ENCODE data around the gene ERICH4.
"Not testable (repeated sequence)": the region's sequence is repeated elsewhere in the genome, so short reads cannot be mapped to it uniquely, and the experiment has no call there.

ERICH4 gene

GRCh38 chr19:41435376-41435775 is 7.6 kb upstream of the ERICH4 start:
- DNase-seq (ENCODE audit: low spot score): not testable (repeated sequence)

- no peak for DNase-seq (ENCODE audit: low spot score)
Observed at GRCh38 chr19:41435936-41436673, 6.9 kb upstream of the ERICH4 start.

DNA sequence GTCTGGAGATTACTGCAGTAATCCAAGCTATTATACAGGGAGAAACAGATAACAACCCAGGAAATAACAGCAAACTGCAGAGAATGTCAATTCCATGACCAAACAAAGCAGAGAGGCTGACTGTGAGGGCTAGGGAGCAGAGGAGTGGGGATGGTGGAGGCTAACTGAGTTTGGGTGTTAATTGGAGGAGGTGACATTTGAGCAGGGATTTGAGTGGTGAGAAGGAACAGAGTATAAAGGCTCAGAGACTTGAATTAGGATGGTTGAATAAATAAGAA is 6.3 kb upstream of the ERICH4 start:
- DNase-seq (ENCODE audit: low spot score): no peak

- no peak for DNase-seq (ENCODE audit: low spot score)
Observed at GRCh38 chr19:41437944-41438574, 4.9 kb upstream of the ERICH4 start.

DNA sequence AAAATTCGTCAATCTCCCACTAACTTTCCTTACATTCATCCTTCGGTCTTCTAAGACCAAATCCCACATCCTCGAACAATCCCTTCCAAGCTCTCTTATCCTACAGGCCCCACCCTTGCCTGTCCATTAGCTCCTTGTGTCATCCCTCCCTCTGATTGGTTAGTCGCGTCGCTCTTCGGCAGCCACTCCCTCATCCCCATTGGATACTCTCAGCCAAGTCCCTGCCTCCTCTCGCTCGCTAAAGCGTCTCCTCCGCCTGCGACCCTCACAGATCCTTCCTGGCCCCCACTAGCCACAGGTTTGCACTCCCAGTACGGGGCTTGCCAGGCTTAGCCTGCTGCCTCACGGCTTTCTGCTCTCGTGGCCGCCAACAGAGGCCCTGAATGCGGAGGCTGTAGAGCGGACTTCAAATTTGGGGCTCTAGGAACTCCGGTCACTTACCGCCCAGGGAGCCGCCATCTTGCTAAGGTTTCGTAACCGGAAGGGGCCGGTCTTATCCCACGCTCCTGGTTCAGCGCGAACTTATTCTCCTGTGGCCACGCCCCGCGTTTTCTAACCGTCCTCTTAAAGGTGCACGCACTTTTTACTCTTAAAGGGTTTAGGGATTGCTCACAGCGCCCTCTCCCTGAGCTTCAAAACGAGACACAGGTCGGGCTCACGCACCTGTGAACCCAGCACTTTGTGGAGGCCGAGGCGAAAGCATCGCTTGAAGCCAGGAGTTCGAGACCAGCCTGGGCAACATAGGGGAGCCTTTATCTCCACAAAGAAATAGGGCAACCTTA is 3.3 kb upstream of the ERICH4 start, which contains the start of gene DMAC2:
Gene DMAC2 (minus strand): TSS at position 472 of the 782 bp plus-strand sequence. CDS start 13 bp downstream, at position 459.
- DNase-seq (ENCODE audit: low spot score): peak; percentile 98

- no peak for DNase-seq (ENCODE audit: low spot score)
Observed at GRCh38 chr19:41441321-41441945, 1.5 kb upstream of the ERICH4 start.

- no peak for DNase-seq (ENCODE audit: low spot score)
Observed at GRCh38 chr19:41443813-41444455, 978 bp downstream of the ERICH4 start.

GRCh38 chr19:41445575-41445974 is 2.6 kb downstream of the ERICH4 start:
- no peak for DNase-seq (ENCODE audit: low spot score)

DNA sequence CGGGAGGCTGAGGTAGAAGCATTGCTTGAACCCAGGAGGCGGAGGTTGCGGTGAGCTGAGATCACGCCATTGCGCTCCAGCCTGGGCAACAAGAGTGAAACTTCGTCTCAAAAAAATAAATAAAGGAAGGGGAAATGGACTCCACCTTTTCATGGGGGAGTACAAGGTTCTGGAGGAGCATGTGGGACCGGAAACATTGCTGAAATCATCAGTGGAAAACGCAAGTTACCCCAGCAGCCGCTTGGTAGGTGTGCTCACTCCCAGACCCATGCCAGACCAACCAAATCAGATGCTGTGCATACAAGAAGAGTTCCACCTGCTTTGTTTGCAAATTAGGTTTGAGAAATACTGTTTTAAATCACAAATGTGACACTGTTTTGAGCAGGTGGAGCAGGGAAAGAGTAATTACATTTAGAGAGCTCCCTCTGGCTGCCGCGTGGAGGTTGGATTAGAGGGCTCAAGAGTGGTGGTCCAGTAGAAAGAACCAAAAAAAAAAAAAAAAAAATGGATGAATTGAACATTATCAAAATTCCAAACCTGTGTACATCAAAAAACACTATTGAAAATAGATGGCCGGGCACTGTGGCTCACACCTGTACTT is 4.9 kb downstream of the ERICH4 start:
- DNase-seq (ENCODE audit: low spot score): peak; percentile 60

DNA sequence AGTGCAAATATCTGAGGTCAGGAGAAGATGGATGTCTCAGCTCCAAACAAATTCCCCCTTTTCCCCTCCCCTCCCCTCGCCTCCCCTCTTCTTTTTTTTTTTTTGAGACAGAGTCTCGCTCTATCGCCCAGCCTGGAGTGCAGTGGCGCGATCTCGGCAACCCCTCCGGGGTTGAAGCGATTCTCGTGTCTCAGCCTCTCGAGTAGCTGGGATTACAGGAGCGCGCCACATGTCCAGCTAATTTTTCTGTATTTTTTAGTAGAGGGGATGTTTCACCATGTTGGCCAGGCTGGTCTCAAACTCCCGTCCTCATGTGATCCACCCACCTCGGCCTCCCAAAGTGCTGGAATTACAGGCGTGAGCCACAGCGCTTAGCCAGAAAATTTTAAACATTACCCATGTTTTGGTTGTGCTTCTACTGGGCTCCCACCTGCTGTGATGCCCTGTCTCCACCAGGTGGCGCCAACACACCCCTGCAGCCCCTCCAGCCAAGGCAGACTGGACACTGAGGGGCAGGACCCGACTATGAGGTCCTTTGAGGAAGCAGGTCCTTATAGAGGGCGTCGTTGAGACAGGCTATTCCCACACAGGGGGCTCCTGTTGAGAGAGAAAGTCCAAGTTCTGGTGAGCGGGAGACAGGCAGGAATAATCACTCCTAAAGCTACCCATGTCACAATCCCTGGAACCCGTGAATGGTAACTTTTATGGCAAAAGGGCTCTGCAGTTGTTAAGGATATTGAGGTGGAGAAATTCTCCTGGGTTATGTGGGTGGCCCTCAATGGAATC is 6.3 kb downstream of the ERICH4 start:
- peak; percentile 73 for DNase-seq (ENCODE audit: low spot score)

GRCh38 chr19:41449865-41450178 is 6.9 kb downstream of the ERICH4 start:
- no peak for DNase-seq (ENCODE audit: low spot score)

GRCh38 chr19:41452584-41453275 is 9.8 kb downstream of the ERICH4 start:
- no peak for DNase-seq (ENCODE audit: low spot score)

DNA sequence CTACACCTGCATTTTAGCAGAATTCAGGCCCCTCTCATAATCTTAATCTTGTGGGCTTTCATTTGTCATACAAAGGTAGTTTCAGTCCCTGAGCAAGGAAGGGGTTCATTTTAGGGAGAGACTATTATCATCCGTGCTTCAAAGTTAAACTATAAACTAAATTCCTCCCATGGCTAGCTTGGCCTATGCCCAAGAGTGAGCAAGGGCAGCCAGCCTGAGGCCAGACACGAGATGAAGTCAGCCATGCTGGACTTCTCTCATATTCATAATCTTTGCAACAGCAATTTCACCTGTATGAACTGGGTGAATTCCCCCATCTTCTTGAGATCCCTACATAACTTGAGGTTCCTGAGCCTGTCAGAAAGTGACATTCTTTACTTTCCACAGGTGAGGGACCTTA is 13.0 kb downstream of the ERICH4 start:
- no peak for DNase-seq (ENCODE audit: low spot score)

DNA sequence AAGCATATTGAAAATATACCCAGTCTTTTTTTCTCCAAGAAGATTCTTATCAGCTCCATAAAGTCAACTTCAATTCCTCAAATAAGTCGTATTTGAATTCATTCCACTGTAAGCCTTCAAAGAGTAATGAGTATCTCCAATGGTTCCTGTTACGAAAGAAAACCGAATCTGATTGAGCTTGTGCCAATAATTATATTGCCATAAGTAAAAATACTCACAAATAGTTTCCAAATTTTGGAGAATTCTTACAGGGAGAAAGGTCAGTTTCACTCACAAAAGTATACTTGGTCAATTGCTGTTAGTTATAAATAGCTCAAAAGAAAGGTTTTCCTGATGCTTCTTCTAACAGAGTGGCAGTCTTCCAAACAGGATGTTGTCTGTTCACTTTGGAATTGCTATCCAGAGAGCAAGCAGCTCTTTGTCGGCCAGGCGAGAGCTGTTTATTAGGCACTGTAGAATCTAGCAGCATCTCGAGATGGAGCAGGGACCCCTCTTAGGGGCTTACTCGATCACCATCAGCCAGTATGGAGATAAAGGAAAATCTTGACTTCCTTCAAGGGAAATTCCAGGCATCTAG is 13.5 kb downstream of the ERICH4 start:
- no peak for DNase-seq (ENCODE audit: low spot score)

GRCh38 chr19:41457241-41457640 is 14.3 kb downstream of the ERICH4 start:
- DNase-seq (ENCODE audit: low spot score): no peak

- no peak for DNase-seq (ENCODE audit: low spot score)
Observed at GRCh38 chr19:41462497-41462896, 19.5 kb downstream of the ERICH4 start.

DNA sequence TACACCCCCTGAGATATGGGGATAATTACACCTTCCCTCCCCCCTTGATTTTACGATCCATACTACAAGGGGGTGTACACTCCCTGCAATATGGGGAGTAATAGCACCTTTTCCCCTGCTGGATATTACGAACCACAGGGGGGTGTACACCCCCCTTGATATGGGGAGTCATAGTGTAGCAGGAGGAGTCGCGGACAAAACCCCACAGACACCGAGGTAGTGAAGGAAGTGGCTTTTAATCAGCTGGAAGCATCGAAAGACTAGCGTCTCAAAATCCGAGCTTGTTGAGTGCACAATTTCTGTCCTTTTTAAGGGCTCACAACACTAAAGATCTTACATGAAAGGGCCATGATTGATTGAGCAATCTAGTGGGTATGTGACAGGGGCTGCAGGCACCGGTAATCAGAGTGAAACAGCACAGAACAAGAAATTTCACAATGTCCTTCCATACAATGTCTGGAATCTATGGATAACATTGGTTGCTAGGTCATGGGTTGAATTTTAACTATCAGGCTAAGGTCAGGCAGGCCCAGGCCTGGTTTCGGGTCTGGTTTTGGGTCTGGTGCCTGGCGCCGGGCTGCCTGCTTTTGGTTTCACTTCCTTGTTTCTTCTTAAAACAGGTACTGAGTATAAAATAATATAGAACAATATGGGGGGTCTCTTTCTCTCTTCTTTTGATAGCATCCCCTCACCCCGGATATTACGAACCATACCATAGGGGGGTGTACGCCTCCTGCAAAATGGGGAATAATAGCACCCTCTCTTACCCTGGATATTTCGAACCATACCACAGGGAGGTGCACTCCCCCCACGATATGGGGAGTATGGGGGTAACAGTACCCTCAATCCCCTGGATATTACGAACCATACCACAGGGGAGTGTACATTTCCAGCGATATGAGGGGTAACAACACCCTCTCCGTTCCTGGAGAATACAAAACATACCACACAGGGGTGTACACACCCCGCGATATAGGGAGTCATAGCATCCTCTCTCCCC is 20.6 kb downstream of the ERICH4 start:
- not testable (repeated sequence) for DNase-seq (ENCODE audit: low spot score)

DNA sequence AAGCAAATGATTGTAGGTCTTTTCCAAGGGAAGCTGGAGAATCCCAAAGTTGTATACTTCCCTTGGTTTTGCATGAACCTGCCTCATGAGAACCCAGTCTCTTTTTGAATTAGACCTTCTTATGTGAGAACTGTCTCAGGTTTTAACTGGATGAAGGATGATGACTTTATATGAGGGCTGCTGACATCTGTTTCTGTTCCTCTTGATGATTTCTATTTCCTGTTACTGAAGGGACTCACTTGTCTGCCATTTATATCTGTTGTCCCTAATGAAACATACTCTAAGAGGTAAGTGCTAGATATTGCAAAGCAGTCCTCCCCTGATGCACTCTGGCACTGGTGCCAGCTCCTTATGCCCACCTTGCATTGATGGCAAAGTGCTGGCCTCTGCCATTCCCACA is 33.6 kb downstream of the ERICH4 start:
- no peak for DNase-seq (ENCODE audit: low spot score)

Measured in SK-N-DZ (cell line).